Cardiac muscle cell (in vitro differentiated cells and primary cell): Measurements from ENCODE around the gene AURKA. TPM values are rescaled to one million over a fixed set of nuclear protein-coding genes. Genes with fewer than 3 reads are reported as not detected.
"Not testable (repeated sequence)": the region's sequence is repeated elsewhere in the genome, so short reads cannot be mapped to it uniquely, and the experiment has no call there.

Experiments used
- DNase-seq, 2 donors: peaks; one replicate each; pipeline versions ENCODE4 v3.0.0 to v3.0.0-alpha.2; 2010 to 2017; ENCODE audit warnings: low read depth in 1 of 2, low spot score in 1 of 2
- H3K27ac ChIP-seq: fragments of 200-600 bp; sonication (generic); 2 replicates; pipeline ENCODE4 v1.5.1; 2016
- H3K27me3 ChIP-seq: fragments of 200-600 bp; sonication (generic); 2 replicates; pipeline ENCODE4 v1.6.0; 2016; ENCODE audit warnings: control low read depth
- H3K36me3 ChIP-seq: fragments of 200-600 bp; sonication (generic); 2 replicates; pipeline ENCODE4 v1.5.1; 2016; ENCODE audit warnings: control low read depth
- H3K4me1 ChIP-seq: fragments of 200-600 bp; sonication (generic); 2 replicates; pipeline ENCODE4 v1.8.1; 2017; ENCODE audit warnings: low read depth, mild to moderate bottlenecking, mixed run types
- H3K4me3 ChIP-seq: fragments of 200-600 bp; sonication (generic); 2 replicates; pipeline ENCODE4 v1.5.1; 2016; ENCODE audit warnings: mild to moderate bottlenecking
- H3K9me3 ChIP-seq: fragments of 200-600 bp; sonication (generic); 2 replicates; pipeline ENCODE4 v1.5.1; 2017; ENCODE audit warnings: low read depth, mild to moderate bottlenecking, control low read depth
- polyA plus RNA-seq: library from polyadenylated mRNA; unstranded; fragments of >200 nt; fragmentation: Nextera tagmentation; extraction: Ambion mirVana; gene quantifications from 2 replicates; pipeline ENCODE4 v1.2.1, GENCODE V29; 2016
- total RNA-seq: library from RNA; depleted of rRNA; stranded (reverse); fragments of >200 nt; gene quantifications from 2 replicates; pipeline ENCODE4 v1.2.3, GENCODE V29; 2016
- TF ChIP-seq, protein P1 (sequence below): IDR thresholded peaks from 2 replicates; pipeline ENCODE4 v1.5.1; 2012; ENCODE audit warnings: low read depth, mild to moderate bottlenecking, low read length

The AURKA gene
- total and polyA plus RNA-seq, 2 experiments from 2014 or later: 28.8 to 58.2 TPM

GRCh38 chr20:56395166-56395565, 3.2 kb upstream of the AURKA start:
- Histone ChIP-seq H3K4me1 (peaks cover 14% of the 10 kb centered on the region), H3K9me3 (no peaks in the 10 kb centered on the region), H3K27me3 (no peaks in the 10 kb centered on the region), H3K36me3 (peaks cover 48% of the 10 kb centered on the region), H3K4me3 (no peak overlapping the region), H3K27ac (no peak overlapping the region)
- TF ChIP-seq, protein P1, sequence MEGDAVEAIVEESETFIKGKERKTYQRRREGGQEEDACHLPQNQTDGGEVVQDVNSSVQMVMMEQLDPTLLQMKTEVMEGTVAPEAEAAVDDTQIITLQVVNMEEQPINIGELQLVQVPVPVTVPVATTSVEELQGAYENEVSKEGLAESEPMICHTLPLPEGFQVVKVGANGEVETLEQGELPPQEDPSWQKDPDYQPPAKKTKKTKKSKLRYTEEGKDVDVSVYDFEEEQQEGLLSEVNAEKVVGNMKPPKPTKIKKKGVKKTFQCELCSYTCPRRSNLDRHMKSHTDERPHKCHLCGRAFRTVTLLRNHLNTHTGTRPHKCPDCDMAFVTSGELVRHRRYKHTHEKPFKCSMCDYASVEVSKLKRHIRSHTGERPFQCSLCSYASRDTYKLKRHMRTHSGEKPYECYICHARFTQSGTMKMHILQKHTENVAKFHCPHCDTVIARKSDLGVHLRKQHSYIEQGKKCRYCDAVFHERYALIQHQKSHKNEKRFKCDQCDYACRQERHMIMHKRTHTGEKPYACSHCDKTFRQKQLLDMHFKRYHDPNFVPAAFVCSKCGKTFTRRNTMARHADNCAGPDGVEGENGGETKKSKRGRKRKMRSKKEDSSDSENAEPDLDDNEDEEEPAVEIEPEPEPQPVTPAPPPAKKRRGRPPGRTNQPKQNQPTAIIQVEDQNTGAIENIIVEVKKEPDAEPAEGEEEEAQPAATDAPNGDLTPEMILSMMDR: no peak
- DNase-seq: no peak

GRCh38 chr20:56393653-56394052, 1.6 kb upstream of the AURKA start:
- no peaks in the 10 kb centered on the region for H3K27me3 ChIP-seq
- no peak overlapping the region for H3K27ac ChIP-seq
- DNase-seq: no peak
- H3K36me3 ChIP-seq: peaks cover 33% of the 10 kb centered on the region
- peaks cover 13% of the 10 kb centered on the region for H3K4me1 ChIP-seq
- H3K4me3 ChIP-seq: peak overlapping the region; percentile 62
- TF ChIP-seq, protein P1: no peak
- no peaks in the 10 kb centered on the region for H3K9me3 ChIP-seq

DNA sequence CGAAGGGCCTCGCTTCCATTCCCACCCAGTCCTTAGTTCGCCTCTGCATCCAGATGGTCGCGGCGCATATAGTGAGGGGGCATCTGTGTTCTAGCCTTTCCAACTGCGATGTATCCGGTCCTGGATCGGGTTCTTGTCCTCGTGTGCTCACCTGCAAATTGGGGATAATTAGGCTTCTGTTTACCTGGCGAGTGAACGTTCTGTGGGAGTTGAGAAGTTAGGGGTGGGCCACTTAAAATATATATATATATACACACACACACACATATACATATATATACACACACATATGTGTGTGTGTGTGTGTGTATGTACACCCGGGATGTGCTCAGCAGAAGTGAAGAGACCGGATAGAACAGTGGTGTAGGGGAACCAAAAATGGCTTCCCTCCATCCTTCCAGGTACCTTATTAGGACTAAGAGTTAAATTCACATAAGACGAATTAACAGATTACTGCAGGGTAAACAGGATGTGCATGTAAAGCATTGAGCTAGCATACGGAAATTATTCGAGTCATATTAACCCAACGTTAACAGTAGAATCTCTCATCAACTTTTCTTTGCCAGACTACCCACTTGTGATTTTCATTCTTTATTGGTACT, 967 bp upstream of the AURKA start:
- Histone ChIP-seq H3K36me3 (peaks cover 26% of the 10 kb centered on the region), H3K9me3 (no peaks in the 10 kb centered on the region), H3K27ac (peak overlapping the region; percentile 82), H3K4me3 (peak overlapping the region; percentile 62), H3K4me1 (peaks cover 13% of the 10 kb centered on the region), H3K27me3 (no peaks in the 10 kb centered on the region)
- TF ChIP-seq, protein P1: no peak
- DNase-seq: no peak

- Histone ChIP-seq H3K9me3 (no peaks in the 10 kb centered on the region), H3K27me3 (no peaks in the 10 kb centered on the region), H3K4me1 (peaks cover 13% of the 10 kb centered on the region), H3K36me3 (peaks cover 17% of the 10 kb centered on the region), H3K27ac (peak overlapping the region; percentile 82), H3K4me3 (peak overlapping the region; percentile 62)
- TF ChIP-seq, protein P1: no peak
- peak in 1 of 2 donors; percentile 10 for DNase-seq
These were observed 351 bp downstream of the AURKA start for GRCh38 chr20:56391596-56392131.

DNA sequence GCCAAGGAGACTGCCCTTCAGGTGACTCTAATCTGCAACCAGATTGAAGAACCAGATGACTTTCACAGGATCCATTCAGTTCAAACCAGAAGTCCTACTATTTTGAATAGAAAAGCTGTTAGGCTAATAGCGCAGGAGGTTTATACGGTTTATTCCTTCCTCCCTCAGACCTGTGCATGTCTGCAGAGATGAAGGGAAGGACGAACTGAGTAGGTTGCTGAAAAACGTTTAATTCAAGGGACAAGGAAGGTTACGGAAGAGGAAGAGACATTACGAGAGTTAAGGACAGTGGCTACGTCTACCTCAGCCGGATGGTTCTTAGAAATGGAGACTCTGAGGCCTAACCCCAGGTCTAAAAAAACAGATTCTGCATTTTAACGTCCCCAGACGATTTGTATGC, 978 bp downstream of the AURKA start:
- Histone ChIP-seq H3K36me3 (peaks cover 16% of the 10 kb centered on the region), H3K9me3 (no peaks in the 10 kb centered on the region), H3K27ac (peak overlapping the region; percentile 82), H3K4me1 (peaks cover 13% of the 10 kb centered on the region), H3K4me3 (peak overlapping the region; percentile 62), H3K27me3 (no peaks in the 10 kb centered on the region)
- TF ChIP-seq, protein P1: no peak
- DNase-seq: no peak

- not testable (repeated sequence) for DNase-seq, H3K9me3 ChIP-seq, H3K27me3 ChIP-seq, H3K27ac ChIP-seq
- H3K4me3 ChIP-seq: peak overlapping the region; percentile 62
- peaks cover 12% of the 10 kb centered on the region for H3K36me3 ChIP-seq
- H3K4me1 ChIP-seq: peaks cover 13% of the 10 kb centered on the region
These were observed 1.6 kb downstream of the AURKA start for GRCh38 chr20:56390396-56390795.
